ENCODE measurements around the gene TSC22D1.

Gene TSC22D1

DNA sequence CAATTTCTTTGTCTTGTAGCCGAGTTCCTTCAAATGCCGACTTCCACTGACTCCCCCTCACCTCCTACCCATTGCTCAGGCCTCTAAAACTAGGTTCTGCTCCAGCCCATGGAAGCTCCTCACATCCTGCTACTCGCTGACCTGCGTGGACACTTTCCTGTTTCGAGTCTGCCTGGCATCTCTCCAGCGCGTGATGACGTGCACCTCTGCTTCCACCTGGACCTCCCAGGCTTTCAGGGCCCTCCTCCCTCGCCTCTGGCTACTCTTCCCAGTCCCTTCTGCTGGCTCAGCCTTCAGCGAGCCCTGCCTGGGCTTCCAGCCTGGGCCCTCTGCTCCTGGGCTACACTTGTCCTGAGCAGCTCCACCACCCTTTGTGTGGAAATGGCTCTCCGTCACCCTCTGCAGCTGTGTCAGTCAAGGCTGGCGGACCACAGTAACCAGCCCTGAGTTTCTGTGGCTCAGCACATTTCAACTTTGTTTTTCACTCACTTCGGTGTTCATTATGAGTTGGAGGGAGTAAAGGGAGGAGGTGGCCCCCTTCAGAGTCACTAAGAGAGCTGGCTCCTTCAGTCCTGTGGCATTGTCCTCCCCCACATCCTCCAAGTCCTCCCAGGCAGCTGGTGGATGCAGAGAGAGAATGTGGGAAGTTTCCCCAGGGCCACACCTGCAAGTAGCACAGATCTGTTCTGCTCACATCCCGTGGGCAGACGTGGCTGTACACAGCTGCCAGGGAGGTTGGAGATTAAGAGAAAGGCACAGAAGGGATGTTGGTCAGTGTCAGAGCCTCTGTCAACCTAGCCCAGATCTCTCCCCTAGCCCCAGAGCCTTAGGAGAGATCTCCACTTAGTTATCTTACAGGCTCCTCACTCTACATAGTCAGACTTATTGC lies 153.1 kb downstream of the TSC22D1 start:
- DNase-seq, result no peak

DNA sequence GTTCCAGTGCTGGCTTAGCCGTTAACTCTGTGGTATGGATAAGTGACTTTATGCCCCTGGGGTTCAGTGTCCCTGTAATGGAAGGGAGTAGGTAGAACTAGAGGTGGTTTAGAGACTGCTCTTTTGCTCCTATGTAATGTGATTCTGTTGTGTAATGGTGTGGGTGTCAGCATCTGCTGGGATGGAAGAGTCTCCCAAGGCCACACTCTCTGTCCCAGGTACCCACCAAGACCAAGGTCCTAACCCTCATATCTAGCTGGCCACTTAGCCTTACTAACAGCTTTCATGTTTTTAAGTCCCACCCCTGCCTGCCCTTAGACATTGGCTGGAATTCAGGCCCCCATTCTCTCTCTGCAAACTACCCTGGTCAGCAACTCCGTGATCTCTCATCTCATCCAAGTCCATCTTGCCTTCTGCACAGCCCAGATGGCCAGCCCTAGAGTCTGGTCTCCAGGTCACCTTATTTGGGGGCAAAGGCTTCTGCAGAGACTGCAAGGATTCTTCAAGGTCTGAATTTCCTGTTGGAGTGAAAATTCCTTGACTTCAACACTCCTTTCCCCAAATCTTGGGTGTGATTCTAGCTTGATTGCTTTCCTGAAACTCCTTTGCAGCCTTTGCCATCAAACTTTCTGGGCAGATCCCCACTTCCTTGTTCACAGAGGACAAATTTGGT lies 154.1 kb downstream of the TSC22D1 start:
- DNase-seq, result no peak

DNA sequence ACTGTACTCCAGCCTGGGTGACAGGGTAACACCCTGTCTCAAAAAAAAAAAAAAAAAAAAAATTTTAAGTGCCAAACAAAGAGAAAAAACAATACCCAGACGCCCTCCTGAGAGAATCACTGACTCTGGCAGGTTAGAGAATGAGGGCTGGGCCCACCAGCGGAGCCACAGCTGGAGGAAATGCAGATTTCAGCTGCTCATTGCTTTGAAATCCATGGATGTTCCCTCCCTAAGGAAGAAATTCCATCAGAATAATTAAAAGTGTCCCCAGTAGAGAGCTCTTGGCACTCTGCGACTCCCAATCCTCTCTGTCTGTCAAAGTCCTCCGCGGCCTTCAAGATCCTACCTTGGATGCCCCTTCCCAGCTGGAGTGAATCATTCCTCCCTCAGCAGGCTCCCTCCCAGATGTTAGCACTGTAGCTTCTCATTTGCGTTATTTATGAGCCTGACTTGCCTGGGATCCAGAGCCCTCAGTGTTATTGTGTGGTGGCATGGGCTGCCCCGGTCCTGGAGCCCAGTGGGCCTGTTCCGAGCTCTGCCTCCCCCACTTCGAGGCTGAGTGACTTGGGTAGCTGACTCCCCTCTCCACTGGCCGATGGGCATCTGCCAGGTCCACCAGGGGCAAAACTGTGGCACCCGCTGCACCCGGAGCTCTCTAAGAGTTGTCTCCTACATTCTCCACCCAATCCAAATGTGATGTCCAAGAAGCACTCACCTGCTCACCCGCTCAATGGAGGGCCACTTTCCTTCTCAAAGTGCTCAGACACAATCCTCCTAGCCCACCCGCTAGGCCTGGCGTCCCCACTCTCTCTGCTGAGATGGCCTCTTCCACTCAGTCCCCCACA lies 155.5 kb downstream of the TSC22D1 start:
- DNase-seq, result no peak

DNA sequence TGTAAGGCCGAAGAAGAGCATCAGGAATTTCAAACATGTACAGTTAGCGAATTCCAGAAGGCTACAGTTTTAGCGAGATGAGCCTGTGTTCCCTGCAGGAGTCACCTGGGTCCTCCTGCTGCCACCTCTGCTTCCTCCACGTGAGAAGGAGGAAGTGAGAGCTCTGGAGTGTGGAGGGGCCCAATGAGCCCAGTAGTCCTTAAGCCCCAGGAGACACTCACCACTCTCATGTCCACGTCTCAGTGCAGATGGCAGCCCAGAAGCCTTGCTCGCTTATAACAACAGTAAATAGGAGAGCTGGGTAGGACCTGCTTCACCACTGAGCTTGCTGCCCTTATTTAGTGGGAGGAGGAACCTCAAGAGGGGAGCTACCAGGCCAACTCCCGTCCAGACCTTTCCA lies 158.3 kb downstream of the TSC22D1 start:
- no peak for DNase-seq

DNA sequence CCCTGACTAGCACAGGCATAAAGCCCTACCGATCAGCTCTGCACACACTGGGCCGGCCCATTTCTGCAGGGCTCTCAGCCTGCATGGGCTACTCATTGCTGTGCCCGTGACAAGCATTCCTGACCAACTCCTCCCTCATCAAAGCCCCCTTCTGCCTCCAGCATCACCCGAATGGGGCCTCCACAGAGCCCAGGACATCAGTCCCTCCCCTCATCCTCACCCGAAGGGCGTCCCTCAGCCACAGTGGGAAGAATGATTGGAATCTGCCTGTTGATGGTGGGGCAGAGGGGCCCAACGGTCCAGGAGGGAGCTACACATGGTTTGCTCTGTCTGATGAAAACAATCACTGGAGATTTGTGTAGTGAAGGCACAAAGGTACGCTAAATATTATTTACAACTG lies 158.7 kb downstream of the TSC22D1 start:
- no peak for DNase-seq

DNA sequence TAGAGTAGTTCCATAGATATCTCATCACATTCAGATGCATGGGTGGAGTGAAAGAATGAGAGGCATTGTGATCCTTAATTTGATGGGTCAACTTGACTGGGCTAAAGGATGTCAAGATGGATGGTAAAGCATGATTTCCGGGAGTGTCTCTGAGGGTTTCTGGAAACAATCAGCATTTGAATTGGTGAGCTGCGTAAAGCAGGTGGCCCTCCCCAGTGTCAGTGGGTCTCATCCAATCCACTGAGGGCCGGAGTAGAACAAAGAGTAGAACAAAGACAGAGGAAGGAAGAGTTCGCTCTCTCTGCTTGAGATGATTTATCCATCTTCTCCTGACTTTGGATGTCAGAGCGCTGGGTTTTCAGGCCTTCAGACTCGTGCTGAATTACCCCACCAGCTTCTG lies 159.4 kb downstream of the TSC22D1 start:
- no peak for DNase-seq

DNA sequence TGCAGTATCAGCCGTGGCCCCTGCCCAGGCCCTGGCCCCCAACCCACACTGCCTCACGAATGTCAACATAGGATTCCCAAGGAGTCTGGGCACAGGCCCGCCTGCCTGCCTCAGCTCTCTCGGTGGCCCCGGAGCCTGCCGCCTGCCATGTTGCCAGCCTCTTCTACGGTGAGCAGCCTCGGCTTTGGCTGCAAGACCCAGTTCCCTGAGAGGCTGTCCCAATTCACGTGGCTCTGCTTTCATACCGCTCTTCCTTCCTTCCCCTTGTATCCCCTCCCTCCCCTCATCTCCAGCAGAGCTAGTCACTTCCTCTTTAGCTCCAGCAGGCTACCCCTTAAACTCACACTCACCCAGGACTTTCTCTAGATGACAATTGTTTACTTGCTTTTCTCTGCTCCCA lies 159.8 kb downstream of the TSC22D1 start:
- no peak for DNase-seq

DNA sequence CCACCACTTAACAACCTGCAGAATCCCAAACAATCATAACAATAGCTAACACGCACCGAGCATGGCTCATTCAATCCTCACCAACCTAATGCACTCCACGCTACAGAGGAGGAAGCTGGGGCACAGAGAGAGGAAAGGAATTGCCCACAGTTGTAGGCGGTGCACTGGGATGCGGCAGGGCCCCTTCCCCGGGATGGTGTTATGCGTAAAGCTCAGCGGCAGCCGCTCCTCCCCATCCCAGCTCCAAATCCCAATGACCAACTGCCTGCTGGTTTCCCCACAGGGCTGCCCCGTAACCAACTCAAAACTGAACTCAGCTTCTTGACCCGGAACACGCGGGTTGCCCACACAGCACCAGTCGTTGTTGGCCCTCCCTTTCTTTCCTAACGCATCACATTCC lies 160.3 kb downstream of the TSC22D1 start:
- DNase-seq, result no peak

DNA sequence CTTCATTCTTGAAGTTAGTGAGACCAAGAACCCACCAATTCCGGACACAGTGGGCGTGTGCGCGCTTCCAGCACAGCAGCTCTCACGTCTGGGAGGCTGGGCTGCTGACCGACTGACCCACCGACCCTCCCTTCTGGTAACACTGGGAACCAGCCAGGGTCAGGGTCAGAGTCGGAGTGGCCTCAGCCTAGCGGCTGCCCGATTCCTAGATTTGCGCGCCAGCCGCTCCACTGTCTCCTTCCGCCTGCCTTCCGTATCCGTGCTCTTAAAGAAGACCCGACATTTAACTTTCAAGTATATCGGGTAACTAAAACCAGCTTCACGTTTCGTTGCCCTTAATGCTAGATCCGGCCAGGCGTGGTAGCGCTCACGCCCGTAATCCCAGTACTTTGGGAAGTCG lies 161.4 kb downstream of the TSC22D1 start:
- DNase-seq, result no peak

DNA sequence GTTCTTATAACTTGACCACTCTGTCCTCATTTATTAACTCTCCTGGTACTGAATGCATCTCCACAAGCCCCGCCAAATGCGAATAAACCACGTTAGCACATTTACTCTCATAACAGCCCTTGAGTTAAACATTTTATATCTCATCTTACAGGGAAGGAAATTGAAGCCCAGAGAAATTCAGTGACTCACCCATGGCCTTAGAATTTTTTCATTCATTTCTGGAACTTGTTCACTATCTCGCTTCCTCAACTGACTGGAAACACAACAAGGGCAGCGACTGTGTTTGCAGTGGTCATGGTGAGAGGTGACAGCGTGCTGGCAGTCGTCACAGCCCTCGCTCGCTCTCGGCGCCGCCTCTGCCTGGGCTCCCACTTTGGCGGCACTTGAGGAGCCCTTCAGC lies 163.0 kb downstream of the TSC22D1 start:
- no peak for DNase-seq

DNA sequence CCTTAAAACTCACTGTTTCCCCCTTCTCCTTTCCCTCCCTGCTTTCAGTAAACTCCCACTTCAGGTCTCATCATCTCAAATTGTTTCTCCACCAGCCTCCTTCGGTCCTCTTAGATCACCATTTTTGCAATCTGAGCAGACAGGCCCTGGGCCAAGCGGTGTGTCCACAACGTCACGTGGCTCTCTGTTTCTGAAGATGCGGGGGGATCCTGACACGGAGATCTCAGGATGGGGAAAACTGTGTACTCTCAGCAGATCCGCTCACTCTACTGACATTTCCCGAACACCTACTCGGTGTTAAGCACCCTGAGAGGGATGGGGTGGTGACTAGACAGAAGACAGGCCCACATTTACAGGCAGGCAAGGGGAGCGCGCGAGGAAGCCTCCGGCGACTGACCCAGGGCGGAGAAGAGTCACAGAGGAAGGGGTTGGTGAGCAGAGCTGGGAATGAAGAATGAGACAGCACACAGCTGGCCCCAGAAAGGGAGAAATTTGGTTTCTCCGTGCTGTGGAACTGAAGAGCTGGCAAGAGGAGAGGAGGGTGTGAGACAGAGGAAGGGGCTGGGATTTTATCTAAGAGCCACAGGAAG lies 163.7 kb downstream of the TSC22D1 start:
- no peak for DNase-seq

DNA sequence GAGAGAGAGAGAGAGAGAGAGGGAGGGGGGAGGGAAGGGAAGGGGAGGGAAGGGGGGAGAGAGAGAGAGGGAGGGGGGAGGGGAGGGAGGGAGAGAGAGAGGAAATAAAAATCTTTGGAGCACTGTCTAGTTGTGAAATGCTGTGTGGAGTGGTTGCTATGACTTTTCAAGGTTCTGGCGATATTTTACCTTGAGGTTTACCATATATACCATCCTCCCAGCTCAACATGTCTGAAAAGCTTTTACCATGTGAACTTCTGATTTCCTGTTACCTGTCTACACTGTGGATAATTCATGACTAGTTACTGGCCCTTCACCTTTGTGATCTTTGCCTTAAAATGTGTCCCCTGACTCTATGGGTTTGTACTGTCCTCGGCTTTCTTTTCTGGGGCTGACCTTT lies 164.3 kb downstream of the TSC22D1 start:
- DNase-seq, result no peak

DNA sequence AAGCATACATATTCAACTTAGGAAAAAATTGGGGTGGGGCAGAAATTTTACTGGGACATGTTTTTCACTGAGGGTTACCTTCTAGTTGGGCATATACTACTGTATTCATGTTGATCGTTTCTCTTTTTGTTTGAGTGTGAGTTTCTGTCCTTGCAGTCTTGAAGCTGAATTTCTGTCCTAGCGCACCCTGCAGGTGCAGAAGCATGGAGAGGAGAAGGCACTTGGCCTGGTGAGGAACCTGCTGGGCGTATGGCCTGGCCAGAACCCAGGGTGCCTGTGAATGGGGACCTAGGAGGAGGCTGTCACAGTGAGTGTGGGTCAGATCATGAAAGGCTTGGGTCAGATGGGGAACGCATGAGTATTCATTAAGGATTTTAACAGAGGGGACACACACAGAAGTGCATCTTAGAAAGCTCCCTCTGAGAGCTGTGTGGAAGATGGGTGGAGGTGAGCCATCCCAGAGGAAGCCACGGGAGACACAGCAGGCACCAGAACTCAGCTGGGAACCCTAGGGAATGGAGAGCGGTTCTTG lies 165.7 kb downstream of the TSC22D1 start:
- no peak for DNase-seq

DNA sequence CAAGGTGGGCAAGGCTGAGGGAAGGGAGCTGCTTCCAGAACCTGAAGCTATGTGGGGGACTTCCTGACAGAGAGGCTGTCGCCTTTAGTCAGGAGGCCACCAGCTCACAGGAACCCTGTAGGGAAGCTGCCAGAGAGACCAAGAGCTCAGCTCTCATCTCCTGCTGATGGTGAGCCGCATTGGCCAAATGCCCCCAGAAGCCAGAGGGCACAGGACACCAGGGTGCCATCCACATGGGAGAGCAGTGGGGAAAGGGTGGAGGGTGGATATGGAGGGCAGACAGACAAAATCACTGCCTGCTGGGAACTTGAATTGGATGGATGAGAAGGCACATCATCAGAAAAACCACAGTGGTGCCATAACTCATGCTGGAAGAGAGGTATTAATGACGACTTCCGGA lies 166.5 kb downstream of the TSC22D1 start:
- DNase-seq, result no peak

DNA sequence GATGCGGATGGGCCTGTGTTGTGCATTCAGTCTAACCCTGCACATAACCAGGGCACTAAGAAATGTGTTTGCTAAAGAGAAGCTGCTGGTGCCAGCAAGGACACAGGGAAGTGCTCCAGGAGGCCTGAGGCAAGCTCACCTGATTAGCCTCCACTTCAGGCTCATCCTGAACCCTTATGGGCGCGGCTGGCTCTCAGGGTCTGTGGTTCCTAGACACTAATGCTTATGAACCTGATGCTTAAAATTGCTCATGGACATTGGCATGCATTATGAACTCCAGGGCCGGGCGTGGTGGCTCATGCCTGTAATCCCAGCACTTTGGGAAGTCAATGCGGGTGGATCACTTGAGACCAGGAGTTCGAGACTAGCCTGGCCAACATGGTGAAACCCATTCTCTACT lies 168.2 kb downstream of the TSC22D1 start:
- DNase-seq, result no peak

DNA sequence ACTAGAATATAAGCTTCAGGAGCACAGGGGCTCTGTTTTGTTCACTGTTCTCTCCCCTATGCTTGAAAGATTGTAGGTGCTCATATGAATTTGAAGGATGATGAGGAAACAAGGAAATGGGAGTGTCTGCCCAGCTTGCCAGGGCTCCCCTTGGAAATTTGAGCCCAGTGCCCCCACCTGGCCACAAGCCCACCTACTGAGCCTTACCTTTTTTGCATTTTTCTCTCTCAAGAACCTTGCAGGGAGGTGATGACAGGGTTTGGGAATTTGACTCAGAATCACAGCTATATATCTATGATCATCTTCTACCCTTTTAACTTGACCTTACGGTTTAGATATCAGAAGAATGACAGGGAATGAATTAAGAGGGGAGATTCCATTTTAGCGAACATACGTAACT lies 168.8 kb downstream of the TSC22D1 start:
- no peak for DNase-seq

DNA sequence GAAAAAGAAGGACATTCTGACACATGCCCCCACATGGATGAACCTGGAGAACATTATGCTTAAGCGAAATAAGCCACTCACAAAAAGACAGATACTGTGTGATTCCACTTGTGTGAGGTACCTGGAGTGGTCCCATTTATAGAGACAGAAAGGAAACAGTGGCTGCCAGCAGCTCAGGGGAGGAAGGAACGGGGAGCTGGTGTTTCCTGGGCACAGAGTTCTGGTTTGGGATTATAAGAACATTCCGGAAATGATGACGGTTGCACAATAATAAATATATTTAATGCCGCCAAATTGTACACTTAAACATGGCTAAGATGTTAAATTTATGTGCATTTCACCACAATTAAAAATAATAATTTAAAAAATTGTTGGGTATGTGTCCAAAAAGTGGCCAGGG lies 169.5 kb downstream of the TSC22D1 start:
- DNase-seq, result no peak

DNA sequence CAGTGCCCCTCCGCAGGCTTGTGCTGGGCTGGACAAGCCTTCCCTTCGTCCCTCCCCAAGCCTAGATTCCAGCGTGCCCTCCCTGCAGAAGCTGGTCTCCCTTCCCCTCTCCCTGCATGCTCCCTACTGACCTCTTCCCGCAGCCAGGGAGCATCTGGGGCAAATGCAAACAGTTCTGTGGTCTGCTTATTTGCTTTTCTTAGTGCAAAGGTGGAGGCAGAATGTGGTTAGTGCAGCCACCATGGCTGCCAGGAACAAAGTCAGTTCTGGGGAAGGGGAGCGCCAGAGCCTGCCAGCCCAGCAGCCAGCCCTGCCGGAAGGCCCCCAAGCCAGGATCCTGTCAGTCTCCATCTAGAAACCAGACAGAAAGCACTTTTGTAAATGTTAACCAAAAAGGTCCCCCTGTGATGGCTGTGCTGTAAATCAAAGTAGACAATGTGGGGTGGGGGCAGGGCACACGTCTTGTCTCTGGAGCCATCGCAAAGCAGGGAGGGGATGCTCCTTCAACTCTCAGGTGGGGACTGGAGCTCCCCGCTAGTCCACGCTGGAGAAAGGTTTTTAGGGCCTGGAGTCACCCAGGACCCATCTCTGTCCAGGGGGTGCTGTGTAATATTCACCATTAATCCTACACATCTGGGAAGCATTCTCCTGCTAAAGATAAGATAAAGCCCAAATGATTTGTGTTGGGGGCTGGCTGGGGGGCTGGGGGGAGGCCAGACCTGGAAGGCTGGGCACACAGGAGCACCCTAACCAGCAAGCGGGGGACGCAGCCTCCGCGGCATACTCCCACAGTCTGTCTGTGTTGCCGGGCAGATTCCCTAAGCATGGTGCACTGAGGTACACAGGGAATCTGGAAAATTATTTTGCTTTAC lies 171.6 kb downstream of the TSC22D1 start:
- no peak for DNase-seq

DNA sequence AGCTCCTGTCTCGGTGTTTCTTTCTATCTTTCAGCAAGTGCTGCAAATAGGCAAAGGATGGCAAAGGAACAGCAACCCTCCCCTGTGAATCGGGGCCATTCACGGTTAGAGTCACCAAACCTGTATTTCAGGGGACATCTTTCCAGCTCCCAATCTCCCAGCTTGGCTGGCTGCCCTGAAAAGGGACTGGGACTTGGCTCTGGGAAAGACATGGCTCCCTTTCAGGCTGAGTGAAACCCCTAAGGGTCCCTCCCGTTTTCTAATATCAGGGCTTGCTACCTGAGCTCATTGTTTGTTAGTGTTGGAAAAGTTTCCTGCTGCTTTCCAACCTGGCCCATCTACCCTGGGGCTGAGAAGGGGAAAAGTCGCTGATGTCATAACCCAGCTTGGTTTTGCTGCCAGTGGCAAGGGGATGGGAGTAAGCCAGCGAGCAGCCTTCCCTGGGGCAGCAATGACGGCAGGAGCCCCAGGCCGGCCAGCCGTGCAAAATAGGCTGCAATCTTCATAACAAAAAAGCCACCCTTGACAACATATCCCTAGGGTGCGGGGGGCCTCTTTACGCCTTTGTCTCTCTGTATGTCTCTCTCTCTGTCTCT lies 172.6 kb downstream of the TSC22D1 start:
- no peak for DNase-seq

DNA sequence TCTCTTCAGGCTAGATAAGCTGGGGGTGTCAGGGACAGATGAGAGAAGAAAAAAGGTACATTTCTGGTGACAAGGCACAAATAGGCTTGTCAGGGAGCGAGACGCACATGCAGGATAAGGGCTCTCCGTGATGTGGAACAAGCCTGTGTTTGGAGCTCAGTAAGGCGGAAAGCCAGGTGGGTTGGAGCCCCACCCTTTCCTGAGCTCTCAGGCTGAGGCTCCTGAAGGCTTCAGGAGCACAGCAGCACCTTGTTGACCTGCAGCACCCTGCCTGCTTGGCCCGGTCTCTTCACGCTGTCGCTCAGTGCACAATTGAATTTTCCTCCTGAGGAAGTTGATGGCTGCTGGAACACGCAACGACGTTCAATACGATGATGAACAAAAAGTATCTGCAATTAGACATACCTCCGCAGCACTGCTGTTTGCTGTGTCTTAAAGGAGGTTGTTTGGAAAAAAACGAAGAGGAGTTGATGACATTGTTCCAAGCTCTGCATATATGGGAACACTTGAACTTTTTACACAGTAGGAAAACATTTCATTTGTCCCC lies 173.2 kb downstream of the TSC22D1 start:
- no peak for DNase-seq

DNA sequence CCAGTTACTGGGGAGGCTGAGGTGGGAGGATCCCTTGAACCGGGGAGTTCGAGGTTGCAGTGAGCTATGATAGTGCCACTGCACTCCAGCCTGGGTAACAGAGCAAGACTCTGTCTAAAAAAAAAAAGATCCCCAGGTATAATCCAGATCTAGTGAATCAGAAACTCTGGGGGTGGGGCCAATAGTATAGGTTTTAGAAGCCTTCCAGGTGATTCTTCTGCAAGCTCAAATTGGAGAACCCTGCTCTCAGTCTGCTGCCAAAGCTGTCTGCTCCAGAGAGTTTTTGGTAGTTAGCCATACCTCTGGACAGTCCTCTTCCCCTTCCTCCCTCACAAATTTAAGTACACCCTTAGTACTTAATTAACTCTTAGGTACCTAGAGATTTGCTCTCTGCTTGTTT lies 174.6 kb downstream of the TSC22D1 start:
- no peak for DNase-seq

All from CD4-positive, alpha-beta T cell treated with Interferon gamma for 1 hour (primary cell).